ENCODE measurements around the gene ZSWIM1. TPM values are rescaled to one million over a fixed set of nuclear protein-coding genes. Genes with fewer than 3 reads are reported as not detected.

ZSWIM1 gene
- total and polyA plus RNA-seq, 2 of the 13 experiments (the other 11 are each of a cell fraction or from before 2014, with no cell fraction given) = 9.5 to 11.7 TPM

GRCh38 chr20:45909336-45909808 is 28.3 kb downstream of the ZSWIM1 start (continued):
- TF ChIP-seq ZNF512 (CRISPR knock-in tag; IDR thresholded peaks at IDR 0.05) = no peak
- 0 out of 2 replicates have a peak, but pooled peaks have one; percentile 12 for TF ChIP-seq ZNF333 (CRISPR knock-in tag; IDR thresholded peaks at IDR 0.05; ENCODE audit: borderline replicate concordance)
- peak; percentile 84; the same call in 1 of the 2 replicates for TF ChIP-seq NR1H2 (CRISPR knock-in tag; IDR thresholded peaks at IDR 0.05; ENCODE audit: borderline replicate concordance, low read depth)
- peak; percentile 68 for TF ChIP-seq ZMYM4 (CRISPR knock-in tag; IDR thresholded peaks at IDR 0.05)
- TF ChIP-seq MXD4 (CRISPR knock-in tag; IDR thresholded peaks at IDR 0.05) = peak; percentile 52; the same call in 1 of the 2 replicates
- TF ChIP-seq ESRRA (CRISPR knock-in tag; IDR thresholded peaks at IDR 0.05; ENCODE audit: low read depth) = peak; percentile 68; the same call in 1 of the 2 replicates
- 0 out of 2 replicates have a peak, but pooled peaks have one; percentile 29 for TF ChIP-seq ZNF234 (CRISPR knock-in tag; conservative IDR thresholded peaks at IDR 0.05)
- no peak for TF ChIP-seq GPN1 (CRISPR knock-in tag; IDR thresholded peaks at IDR 0.05; ENCODE audit: borderline replicate concordance)
- no peak for TF ChIP-seq ZNF660 (CRISPR knock-in tag; IDR thresholded peaks at IDR 0.05; ENCODE audit: borderline replicate concordance, low read depth)
- TF ChIP-seq ZNF552 (CRISPR knock-in tag; IDR thresholded peaks at IDR 0.05; ENCODE audit: borderline replicate concordance) = 0 out of 2 replicates have a peak, but pooled peaks have one; percentile 67
- no peak for TF ChIP-seq HES4 (CRISPR knock-in tag; IDR thresholded peaks at IDR 0.05; ENCODE audit: borderline replicate concordance)
- TF ChIP-seq HNRNPH1 (optimal IDR thresholded peaks at IDR 0.05; ENCODE audit: low read depth, low read length) = no peak
- 0 out of 2 replicates have a peak, but pooled peaks have one; percentile 19 for TF ChIP-seq RFX5 (IDR thresholded peaks at IDR 0.05; ENCODE audit: low read depth, low read length)
- TF ChIP-seq YEATS2 (CRISPR knock-in tag; IDR thresholded peaks at IDR 0.05; ENCODE audit: borderline replicate concordance) = 0 out of 2 replicates have a peak, but pooled peaks have one; percentile 2
- TF ChIP-seq FOXO4 (CRISPR knock-in tag; conservative IDR thresholded peaks at IDR 0.05) = 0 out of 2 replicates have a peak, but pooled peaks have one; percentile 93
- TF ChIP-seq, protein P1, sequence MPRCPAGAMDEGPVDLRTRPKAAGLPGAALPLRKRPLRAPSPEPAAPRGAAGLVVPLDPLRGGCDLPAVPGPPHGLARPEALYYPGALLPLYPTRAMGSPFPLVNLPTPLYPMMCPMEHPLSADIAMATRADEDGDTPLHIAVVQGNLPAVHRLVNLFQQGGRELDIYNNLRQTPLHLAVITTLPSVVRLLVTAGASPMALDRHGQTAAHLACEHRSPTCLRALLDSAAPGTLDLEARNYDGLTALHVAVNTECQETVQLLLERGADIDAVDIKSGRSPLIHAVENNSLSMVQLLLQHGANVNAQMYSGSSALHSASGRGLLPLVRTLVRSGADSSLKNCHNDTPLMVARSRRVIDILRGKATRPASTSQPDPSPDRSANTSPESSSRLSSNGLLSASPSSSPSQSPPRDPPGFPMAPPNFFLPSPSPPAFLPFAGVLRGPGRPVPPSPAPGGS (CRISPR knock-in tag; IDR thresholded peaks at IDR 0.05) = no peak
- TF ChIP-seq, protein P2, sequence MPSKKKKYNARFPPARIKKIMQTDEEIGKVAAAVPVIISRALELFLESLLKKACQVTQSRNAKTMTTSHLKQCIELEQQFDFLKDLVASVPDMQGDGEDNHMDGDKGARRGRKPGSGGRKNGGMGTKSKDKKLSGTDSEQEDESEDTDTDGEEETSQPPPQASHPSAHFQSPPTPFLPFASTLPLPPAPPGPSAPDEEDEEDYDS (CRISPR knock-in tag; IDR thresholded peaks at IDR 0.05) = peak; percentile 58; the same call in 1 of the 2 replicates
- no peak for TF ChIP-seq GMEB1 (CRISPR knock-in tag; IDR thresholded peaks at IDR 0.05; ENCODE audit: borderline replicate concordance)
- TF ChIP-seq ZKSCAN1 (IDR thresholded peaks at IDR 0.05; ENCODE audit: low read length) = no peak
- no peak for TF ChIP-seq MNT (IDR thresholded peaks at IDR 0.05)
- TF ChIP-seq NONO (IDR thresholded peaks at IDR 0.05) = no peak
- TF ChIP-seq NONO (CRISPR knock-in tag; conservative IDR thresholded peaks at IDR 0.05) = peak; percentile 9; the same call in 1 of the 2 replicates
